Prostate gland (tissue), 2 donors: ENCODE measurements around the gene TNFRSF12A.

Experiments used
- POLR2A ChIP-seq: fragments of 450-650 bp; IDR thresholded peaks from one replicate; pipeline ENCODE4 v1.6.1; 2016; ENCODE audit warnings: antibody characterized with exemption, mild to moderate bottlenecking
- POLR2AphosphoS5 ChIP-seq: sonication (generic); formaldehyde crosslinking; IDR thresholded peaks from one replicate; pipeline ENCODE4 v1.6.1; 2017; ENCODE audit warnings: antibody characterized with exemption
- TF ChIP-seq, protein P1 (sequence below), 4 experiments: fragments of 200-600 bp in 2 of 4; fragments of 450-650 bp in 2 of 4; sonication (generic) in 2 of 4; IDR thresholded peaks; 1 replicate in 3 of 4; 2 replicates in 1 of 4; pipeline ENCODE4 v1.5.1; 2016 to 2019; ENCODE audit warnings: antibody characterized with exemption in 4 of 4, mild to moderate bottlenecking in 2 of 4, moderate library complexity in 2 of 4

DNA sequence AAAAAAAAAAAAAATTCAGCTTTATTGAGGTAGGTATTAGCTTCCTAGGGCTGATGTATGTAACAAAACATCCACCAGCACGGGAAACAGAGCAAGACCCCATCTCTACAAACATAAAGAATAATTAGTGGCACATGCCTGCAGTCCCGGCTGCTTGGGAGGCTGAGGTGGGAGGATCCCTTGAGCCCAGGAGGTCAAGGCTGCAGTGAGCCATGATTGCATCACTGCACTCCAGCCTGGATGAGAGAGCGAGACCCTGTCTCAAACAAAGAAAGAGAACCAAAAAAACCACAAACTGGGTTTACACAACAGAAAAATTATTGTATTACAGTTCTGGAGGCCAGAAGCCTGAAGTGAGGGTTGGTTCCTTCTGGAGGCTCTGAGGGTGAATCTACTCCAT lies 22.2 kb downstream of the TNFRSF12A start:
- TF ChIP-seq, protein P1, sequence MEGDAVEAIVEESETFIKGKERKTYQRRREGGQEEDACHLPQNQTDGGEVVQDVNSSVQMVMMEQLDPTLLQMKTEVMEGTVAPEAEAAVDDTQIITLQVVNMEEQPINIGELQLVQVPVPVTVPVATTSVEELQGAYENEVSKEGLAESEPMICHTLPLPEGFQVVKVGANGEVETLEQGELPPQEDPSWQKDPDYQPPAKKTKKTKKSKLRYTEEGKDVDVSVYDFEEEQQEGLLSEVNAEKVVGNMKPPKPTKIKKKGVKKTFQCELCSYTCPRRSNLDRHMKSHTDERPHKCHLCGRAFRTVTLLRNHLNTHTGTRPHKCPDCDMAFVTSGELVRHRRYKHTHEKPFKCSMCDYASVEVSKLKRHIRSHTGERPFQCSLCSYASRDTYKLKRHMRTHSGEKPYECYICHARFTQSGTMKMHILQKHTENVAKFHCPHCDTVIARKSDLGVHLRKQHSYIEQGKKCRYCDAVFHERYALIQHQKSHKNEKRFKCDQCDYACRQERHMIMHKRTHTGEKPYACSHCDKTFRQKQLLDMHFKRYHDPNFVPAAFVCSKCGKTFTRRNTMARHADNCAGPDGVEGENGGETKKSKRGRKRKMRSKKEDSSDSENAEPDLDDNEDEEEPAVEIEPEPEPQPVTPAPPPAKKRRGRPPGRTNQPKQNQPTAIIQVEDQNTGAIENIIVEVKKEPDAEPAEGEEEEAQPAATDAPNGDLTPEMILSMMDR (IDR thresholded peaks at IDR 0.05): no peak
- TF ChIP-seq POLR2AphosphoS5: no peak
- TF ChIP-seq POLR2A: no peak
